ENCODE results near the gene TMA7B.

- TF ChIP-seq CTCF (IDR thresholded peaks at IDR 0.05 in 4 of 5, conservative IDR thresholded peaks at IDR 0.05 in 1 of 5) (no peak), POLR2A (IDR thresholded peaks at IDR 0.05) (no peak)
Measured at GRCh38 chr22:39943953-39944872, 16.0 kb upstream of the TMA7B start.

Data from gastrocnemius medialis (tissue), 4 donors.